Measurements from ENCODE around the gene CCZ1.
A peak's percentile ranks its signal among the peaks of the same experiment; 100 is the strongest.
"Not testable (repeated sequence)": the region's sequence is repeated elsewhere in the genome, so short reads cannot be mapped to it uniquely, and the experiment has no call there.

CCZ1 gene

DNA sequence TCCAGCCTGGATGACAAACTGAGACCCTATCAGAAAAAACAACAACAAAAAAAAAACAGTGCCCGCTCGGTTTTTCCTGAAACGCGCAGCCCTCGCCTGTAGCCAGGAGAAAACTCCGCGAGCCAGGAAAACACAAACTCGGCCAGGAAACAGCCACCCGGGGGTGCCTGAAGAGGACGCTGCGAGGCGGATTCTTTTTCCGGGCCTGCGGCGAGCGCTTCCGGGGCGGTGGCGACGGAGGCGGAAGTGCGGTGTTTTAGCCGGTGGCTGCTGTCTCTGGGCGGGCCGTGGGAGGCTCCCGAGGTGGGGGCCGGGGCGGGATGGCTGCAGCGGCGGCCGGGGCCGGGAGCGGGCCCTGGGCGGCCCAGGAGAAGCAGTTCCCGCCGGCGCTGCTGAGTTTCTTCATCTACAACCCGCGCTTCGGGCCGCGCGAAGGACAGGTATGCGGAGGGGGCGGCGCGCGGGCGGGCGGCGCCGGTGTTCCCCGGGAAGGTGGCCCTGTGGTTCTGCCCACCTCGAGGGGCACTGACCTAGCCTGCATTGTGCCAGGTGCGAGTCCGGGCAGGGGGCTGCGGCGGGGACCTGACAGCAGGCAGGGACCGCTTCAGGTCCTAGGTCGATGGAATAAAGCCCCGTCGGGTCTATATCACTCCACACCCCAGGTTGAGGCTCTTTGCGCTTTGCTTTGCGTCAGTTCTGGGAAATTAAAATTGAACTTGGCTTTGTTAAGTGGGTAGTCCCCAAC, at the start of gene CCZ1:
Gene CCZ1, plus strand, starts transcription at position 254 of the 745 bp plus-strand sequence. Its CDS starts 67 bp downstream, at position 321.
- peak; percentile 61 for DNase-seq (ENCODE audit: low spot score)

DNA sequence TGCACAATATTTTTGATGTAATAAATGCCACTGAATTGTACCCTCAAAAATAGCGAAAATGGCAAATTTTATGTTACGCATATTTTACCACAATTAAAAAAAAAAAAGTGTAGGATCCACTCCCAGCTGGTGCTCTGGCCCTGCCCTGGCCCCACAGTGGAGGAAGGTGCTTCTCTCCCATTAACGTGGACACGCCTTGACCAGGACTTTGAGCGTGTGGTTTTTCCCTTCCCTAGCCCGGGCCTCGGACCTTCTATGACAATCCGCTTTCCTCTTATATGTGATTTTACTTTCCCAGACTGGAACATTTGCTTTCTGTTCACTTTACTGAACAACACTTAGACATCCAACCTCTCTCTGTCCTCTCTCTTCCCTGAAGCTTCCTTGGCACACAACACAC, 47.6 kb upstream of the CCZ1 start:
- no peak for DNase-seq (ENCODE audit: low spot score)

DNA sequence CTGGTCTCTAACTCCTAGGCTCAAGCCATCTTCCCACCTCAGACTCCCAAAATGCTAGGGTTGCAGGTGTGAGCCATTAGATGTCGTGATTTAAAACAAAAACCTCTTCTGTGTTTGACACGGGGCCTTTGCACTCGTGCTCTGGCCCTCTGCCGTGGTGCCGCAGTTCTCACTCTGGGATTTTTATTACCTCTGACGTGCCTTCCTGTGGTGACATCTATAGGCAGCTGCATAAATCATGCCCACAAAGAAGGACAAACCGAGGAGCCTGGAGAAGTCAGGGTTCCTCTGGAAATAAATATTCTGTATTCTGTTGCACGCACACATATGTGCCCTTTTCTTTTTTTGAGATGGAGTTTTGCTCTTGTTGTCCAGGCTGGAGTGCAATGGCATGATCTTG, 43.8 kb upstream of the CCZ1 start:
- no peak for DNase-seq (ENCODE audit: low spot score)

DNA sequence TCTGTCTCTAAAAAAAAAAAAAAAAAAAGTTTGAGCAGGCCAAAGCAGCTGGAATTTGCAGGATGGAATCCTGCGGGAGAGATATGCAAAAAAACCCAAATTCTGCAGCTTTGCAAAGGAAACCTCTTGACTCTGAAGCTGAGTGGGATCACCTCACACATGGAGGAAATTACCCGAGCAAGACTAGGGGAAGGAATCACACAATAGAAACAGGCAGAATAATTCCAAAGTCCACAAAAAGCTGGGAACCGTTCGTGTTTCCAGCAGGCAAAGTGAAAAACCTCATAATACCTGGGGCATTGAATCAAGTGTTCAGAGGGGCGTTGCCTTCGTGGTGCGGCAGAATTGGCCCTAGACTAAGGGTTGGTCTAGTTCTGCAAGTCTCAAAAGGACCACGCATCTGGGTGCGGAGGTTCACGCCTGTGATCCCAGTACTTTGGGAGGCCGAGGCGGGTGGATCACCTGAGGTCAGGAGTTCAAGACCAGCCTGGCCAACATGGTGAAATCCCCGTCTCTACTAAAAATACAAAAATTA, 41.4 kb upstream of the CCZ1 start:
- not testable (repeated sequence) for DNase-seq (ENCODE audit: low spot score)

DNA sequence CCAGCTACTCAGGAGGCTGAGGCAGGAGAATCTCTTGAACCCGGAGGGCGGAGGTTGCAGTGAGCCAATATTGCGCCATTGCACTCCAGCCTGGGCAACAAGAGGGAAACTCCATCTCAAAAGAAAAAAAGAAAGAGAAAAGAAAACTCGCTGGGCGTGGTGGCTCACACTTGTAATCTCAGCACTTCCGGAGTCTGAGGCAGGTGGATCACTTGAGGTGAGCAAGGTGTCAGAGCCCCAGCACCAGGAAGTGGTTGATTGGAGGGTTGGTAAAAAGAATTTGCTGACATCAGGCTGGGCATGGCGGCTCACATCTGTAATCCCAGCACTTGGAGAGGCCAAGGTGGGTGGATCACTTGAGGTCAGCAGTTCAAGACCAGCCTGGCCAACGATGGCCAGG, 40.0 kb upstream of the CCZ1 start:
- DNase-seq (ENCODE audit: low spot score): not testable (repeated sequence)

DNA sequence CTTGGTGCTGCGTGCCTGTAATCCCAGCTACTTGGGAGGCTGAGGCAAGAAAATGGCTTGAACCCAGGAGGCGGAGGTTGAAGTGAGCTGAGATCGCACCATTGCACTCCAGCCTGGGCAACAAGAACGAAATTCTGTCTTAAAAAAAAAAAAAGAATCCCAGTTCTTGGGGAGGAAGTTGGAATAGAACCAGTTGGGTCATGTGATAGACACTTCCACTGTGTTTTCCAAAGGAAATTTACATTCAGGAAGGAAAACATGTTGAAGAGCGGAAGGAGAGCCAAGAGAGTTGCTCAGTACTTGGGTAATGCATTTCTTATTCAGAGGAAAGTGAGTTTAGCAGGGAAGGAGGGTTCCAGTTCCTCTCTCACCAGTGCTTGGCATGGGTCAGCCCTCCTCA, 37.3 kb upstream of the CCZ1 start:
- DNase-seq (ENCODE audit: low spot score): not testable (repeated sequence)

DNA sequence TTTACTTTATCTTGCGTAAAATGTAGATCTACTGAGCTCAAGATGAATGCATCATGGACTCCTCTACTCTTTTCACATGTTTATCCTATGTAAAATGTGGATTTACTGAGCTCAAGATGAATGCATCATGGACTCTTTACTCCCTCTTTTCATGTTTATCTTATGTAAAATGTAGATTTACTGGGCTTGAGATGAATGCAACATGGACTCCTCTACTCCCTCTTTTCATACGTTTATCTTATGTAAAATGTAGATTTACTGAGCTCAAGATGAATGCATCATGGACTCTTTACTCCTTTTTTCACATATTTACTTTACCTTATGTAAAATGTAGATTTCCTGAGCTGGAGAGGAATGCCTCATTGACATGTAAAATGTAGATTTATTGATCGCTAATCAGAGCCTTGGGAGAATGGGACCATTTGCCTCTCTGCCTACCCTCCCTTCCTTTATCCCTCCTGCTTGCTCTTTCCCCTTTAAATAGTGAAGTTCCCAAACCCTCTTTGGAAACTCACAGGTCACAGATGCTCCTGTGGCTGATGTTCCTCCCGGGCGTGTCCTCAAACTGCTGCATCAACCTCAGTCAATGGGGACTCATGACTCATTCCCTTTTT, 35.7 kb upstream of the CCZ1 start:
- not testable (repeated sequence) for DNase-seq (ENCODE audit: low spot score)

DNA sequence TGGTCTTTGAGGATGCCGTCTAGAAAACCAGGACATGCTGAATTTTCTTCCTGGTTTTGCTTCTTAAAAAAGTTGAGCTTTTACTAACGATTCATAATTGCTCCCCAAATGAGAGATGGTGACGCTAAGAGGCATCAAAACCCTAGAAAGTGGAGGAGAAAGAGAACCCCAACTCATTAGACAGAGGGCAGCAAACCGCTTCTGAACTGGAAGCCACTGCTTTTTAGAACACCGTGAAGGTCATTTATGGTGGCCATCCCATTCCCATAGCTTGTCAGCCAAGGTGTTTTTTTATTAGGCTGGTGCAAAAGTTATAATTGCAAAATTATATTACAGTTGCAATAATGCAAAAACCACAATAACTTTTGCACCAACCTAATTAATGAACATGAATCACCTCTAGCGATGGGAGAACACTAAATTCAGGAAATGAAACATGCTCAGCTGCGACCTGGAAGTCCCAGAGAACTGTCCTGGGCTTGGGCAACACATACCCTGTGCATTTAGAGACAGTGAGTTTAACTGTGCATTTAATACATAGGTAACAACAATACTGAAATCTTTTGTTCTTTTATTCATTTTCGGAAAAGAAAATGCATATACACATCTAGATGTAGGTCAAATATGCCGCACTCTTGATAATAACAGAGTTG, 33.1 kb upstream of the CCZ1 start:
- not testable (repeated sequence) for DNase-seq (ENCODE audit: low spot score)

DNA sequence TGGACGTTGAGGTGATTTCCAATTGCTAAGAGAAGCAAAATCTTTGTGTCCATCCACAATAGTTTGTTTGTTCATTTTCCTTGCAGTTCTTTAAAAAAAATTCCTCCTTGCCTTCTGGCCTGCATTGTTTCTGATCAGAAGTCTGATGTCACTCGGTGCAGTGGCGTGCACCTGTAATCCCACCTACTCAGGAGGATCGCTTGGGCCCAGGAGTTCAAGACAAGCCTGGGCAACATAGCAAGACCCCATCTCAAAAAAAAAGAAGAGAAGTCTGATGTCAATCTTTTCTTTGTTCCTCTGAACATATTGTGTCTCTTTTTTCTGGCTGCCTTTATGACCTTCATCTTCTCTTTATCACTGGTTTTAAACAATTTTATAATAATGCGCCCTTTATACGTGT, 31.5 kb upstream of the CCZ1 start:
- DNase-seq (ENCODE audit: low spot score): no peak

DNA sequence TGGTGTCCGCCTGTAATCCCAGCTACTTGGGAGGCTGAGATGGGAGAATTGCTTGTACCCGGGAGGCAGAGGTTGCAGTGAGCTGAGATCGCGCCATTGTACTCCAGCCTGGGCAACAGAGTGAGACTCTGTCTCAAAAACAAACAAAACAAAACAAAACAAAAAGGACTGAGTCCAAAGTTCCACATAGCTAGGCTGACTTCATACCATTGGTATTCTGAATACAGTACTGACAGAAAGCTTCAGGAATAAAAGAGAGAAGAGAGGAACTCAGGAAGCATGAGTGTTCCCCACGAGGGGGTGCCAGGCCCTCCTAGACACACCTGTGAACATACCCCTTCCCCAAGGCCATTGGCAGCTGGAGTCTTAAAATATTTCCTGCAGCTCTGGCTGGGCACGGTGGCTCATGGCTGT, 29.6 kb upstream of the CCZ1 start:
- DNase-seq (ENCODE audit: low spot score): not testable (repeated sequence)

DNA sequence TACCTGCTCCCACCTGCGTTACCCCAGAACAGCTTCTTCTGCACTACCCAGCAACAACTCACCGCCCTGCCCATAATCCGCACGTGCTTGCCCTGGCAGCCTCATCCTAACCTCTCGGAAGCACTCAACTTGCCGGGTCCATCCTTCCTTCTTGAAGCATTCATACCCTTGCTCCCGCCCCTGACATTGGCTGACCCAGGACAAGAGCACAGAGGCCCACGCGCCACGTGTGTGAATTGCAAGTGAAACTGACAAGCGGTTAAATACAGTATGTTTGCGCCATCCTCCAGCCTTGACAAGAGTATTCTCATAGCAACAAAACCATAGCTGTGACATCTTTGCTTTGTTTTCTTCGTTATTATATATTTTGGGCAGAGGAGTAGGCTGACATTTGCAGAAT, 28.8 kb upstream of the CCZ1 start:
- DNase-seq (ENCODE audit: low spot score): no peak

DNA sequence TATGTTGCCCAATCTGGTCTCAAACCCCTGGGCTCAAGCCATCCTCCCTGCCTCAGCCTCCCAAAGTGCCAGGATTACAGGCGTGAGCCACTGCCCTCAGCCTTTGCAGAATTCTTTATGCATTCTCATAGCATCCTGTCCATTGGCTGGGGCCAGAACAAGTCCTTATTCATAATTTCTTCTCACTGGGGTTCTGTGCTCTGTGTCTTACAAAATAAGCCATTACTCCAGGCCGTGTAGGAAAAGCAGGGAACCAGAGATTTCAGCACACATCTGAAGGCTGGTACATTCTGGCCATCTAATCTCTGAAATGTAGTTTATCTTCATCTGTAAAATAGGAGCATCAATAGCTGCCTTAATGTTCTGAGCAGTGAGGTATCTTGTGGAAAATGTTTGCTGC, 28.2 kb upstream of the CCZ1 start:
- DNase-seq (ENCODE audit: low spot score): no peak

DNA sequence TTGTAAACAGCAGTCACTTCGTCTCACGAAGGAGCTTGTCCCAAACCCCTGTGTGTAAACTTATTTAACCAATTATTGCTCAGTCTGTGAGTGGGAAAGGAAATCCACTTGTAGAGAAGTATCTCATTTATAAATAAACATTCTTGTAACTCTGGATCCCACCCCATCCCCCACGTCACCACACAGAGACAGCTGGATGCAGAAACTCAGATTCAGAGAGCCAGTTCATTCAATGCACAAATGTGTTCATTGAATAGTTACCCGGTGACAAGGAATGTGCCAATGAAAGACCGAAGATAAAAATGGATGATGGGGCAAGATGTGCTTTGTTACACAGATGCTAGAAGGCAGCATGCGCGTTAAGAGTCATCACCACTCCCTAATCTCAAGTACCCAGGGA, 26.2 kb upstream of the CCZ1 start:
- peak; percentile 9 for DNase-seq (ENCODE audit: low spot score)

DNA sequence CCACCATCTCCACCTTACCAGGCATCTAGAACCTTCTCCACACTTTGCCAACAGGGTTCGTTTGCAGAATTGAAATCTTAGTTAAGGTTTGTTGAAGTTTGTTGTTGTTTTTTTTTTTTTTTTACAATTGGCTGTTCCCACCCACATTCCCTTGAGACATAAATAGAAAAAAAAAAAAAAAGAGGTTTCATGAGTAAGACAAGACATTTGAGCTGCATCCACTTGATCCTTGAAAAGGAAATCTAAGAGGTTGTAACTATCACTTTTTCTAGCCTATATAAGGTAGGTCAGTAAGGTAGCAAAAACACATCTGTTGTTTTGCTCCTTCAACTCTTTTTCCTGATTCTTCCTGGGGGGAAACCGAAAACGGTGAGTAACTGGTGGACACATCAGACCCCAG, 18.9 kb upstream of the CCZ1 start:
- not testable (repeated sequence) for DNase-seq (ENCODE audit: low spot score)

DNA sequence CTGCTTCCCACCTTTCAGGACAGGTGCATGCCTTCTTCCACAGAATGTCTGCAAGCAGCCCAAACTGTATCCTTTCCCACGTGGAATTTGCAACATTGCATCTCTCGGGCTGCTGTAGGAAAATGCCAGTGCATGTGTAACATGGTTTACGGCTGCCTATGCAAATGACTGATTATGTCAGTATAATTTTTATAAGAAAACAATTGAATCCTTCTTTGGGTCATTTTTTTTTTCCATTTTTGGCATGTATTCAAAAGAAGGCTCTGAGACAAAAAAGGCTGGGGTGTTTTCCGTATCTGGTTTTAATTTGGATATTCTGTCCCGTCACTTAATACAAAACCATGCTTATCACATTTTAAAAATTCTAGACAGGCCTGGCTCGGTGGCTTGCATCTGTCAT, 18.4 kb upstream of the CCZ1 start:
- not testable (repeated sequence) for DNase-seq (ENCODE audit: low spot score)

DNA sequence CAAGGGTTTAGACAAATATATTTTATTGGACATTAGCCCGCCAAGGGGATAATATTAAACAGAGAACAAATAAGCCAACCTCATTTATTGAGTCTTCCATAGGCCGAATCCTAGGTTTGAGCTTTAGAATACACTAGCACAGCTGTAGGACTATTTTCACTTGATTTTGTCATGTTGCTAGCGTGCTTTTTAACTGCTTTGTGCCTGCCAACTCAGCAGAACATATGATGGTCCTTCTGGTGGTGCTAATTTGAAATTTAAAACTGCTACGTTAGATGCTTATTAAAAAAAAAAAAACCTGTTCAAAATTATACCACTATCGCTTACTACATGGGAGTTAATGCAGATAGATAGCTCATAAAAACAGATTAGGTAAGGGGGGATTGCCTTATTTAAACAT, 14.1 kb upstream of the CCZ1 start:
- DNase-seq (ENCODE audit: low spot score): not testable (repeated sequence)

DNA sequence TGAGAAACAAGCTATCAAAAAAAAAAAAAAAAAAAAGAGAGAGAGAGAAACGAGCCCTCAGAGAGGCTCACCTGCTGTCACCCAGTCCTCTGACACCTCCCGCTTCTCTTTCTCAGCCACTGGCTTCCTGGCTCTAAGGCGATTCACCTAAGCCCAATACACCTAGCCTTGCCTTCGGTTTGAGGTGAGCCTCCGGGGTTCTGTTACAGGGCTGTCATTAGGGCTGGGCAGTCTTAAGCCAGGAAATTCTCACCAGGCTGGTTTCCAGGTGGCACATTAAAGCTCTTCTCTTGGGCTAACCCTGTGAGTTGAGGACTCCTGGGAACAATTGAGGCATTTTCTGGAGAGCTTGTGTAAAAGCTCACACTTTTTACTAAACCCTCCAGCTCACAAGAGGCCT, 10.5 kb upstream of the CCZ1 start:
- not testable (repeated sequence) for DNase-seq (ENCODE audit: low spot score)

DNA sequence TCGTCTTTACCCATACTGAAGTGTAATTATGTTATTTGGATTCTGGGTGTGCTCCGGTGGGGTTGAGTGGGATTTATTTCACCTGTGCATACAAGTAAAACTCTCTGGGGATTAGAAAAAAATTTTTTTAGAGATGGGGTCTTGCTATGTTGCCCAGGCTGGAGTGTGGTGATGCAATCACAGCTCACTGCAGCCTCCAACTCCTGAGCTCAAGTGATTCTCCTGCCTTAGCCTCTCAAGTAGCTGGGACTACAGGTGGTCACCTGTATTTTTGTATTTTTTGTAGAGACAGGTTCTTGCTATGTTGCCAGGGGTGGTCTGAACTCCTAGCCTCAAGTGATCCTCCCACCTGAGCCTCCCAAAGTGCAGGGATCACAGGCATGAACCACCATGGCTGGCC, 8.3 kb upstream of the CCZ1 start:
- DNase-seq (ENCODE audit: low spot score): not testable (repeated sequence)

DNA sequence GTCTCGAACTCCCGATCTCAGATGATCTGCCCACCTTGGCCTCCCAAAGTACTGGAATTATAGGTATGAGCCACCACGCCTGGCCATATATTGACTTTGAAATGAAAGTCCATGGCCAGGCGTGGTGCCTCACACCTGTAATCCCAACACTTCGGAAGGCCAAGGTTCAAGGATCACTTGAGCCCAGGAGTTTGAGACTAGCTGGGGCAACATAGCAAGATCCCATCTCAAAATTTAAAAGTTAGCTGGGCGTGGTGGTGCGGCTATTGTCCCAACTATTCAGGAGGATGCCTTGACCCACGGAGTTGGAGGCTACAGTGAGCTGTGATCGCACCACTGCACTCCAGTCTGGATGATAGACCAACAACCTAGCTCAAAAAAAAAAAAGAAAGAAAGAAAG, 6.0 kb upstream of the CCZ1 start:
- no peak for DNase-seq (ENCODE audit: low spot score)

DNA sequence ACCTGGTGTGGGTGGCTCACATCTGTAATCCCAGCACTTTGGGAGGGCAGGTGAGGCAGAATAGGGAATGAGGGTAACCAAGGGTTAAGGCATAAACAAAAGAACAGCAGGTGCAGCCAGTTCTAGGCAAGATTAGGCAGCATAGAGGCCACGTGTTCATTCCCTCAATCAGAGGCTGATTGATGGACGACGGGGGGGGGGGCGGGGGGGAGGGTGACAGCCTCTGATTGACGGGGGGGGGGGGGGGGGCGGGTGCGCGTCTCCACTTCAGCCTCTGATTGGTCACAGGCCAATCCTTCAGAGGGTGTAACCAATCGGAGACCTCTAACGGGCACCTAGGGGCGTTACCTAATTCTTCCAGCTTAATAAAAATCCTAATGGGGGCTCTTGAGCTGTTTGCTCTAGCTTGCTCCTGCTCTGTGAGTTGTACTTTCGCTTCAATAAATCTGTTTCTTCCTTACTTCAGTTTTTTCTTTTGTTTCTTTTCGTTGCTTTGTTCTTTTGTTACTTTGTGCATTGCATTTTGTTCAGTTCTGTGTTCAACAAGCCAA, 1.1 kb upstream of the CCZ1 start:
- DNase-seq (ENCODE audit: low spot score): not testable (repeated sequence)

DNA sequence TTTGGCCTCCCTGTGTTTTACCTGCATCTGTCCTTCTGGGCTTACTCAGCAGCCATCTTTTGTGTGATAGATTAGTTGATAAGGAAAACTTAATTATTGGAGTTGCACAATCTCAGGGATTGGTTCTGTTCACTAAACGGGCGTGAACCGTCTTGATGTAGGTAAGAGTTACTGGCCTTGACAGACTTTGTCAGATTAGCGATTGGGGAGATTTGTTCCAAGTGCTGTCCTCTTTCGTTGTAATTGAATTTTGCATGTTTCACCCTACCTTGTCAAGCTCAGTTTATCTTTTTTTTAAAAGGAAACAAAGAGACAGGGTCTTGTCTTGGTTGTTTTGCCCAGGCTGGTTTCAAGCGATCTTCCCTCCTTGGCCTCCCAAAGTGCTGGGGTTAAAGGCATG, 4.5 kb downstream of the CCZ1 start:
- not testable (repeated sequence) for DNase-seq (ENCODE audit: low spot score)

DNA sequence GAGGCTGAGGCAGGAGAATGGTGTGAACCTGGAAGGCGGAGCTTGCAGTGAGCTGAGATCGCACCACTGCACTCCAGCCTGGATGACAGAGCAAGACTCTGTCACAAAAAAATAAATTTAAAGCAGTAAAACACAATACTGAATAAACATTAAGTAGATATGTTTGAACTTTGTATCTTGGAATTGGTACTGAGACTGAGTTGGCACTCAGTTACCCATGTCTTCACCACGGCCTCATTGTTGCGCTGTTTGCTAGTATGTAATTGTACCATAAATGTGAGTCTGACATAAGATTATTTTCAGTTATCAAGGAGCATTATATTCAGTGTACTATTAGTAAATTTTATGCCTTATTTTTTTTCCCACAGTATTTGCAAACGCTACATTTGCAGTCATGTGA, 6.2 kb downstream of the CCZ1 start:
- not testable (repeated sequence) for DNase-seq (ENCODE audit: low spot score)

DNA sequence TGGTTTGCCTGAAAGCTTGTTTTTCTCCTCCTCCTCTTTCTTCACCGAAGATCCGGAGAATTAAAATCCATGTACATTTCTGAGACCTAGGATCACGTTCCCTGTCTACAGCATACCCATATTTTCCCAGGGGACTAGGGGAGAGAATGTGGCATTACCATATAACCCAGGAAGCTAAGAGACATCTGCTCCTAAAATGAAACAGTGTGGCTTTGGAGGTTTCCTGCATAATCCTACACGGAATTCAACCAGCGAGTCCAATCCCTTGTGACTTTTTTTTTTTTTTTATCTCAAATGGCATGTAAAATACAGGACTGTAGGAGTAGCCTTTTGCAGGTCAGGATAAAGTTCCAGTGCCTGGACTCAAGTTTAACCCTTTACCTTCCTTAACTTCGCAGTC, 10.3 kb downstream of the CCZ1 start:
- not testable (repeated sequence) for DNase-seq (ENCODE audit: low spot score)
